Endothelial cell (in vitro differentiated cells): ENCODE measurements around the gene COL4A4. TPM values are rescaled to one million over a fixed set of nuclear protein-coding genes. Genes with fewer than 3 reads are reported as not detected.
"Not testable (repeated sequence)": the region's sequence is repeated elsewhere in the genome, so short reads cannot be mapped to it uniquely, and the experiment has no call there.

ENCODE experiments used
- DNase-seq: peaks from one replicate; pipeline ENCODE4 v3.0.0; 2021; ENCODE audit warnings: low spot score
- H3K27ac Mint-ChIP-seq: one replicate; pipeline ENCODE4 v1.8.0; 2021; ENCODE audit warnings: mixed read lengths, inconsistent platforms; ENCODE audit not compliant: unreplicated experiment
- H3K27me3 Mint-ChIP-seq: one replicate; pipeline ENCODE4 v1.8.0; 2021; ENCODE audit warnings: mild to moderate bottlenecking, moderate library complexity, mixed read lengths, inconsistent platforms; ENCODE audit not compliant: unreplicated experiment
- H3K36me3 Mint-ChIP-seq: one replicate; pipeline ENCODE4 v1.8.0; 2021; ENCODE audit warnings: mild to moderate bottlenecking, low read depth, mixed read lengths, inconsistent platforms; ENCODE audit not compliant: unreplicated experiment
- H3K4me1 Mint-ChIP-seq: one replicate; pipeline ENCODE4 v1.8.0; 2021; ENCODE audit warnings: mild to moderate bottlenecking, mixed read lengths, inconsistent platforms; ENCODE audit not compliant: unreplicated experiment
- H3K4me3 Mint-ChIP-seq: one replicate; pipeline ENCODE4 v1.8.0; 2021; ENCODE audit warnings: mild to moderate bottlenecking, mixed read lengths, inconsistent platforms; ENCODE audit not compliant: unreplicated experiment
- H3K9me3 Mint-ChIP-seq: one replicate; pipeline ENCODE4 v1.8.0; 2021; ENCODE audit warnings: mixed read lengths, inconsistent platforms; ENCODE audit not compliant: unreplicated experiment
- CTCF ChIP-seq: fragments of 200-600 bp; sonication (generic); IDR thresholded peaks from one replicate; pipeline ENCODE4 v1.5.0; 2021; ENCODE audit warnings: antibody characterized with exemption; ENCODE audit not compliant: unreplicated experiment
- total RNA-seq: library from RNA; stranded (reverse); fragmentation: NEBNext Ultra II Directional; extraction: Animal tissue kit (Norgen Biotek cat#: 25700); gene quantifications from one replicate; pipeline ENCODE4 v1.2.1, GENCODE V29; 2021; ENCODE audit not compliant: unreplicated experiment

Gene COL4A4
- total RNA-seq, 1 donor from 2014 or later, result 0.15 TPM

- TF ChIP-seq CTCF, result no peak
- Mint-ChIP-seq H3K27ac (no peak overlapping the region), H3K9me3 (no peaks in the 10 kb centered on the region), H3K27me3 (no peaks in the 10 kb centered on the region), H3K36me3 (no peaks in the 10 kb centered on the region), H3K4me1 (peaks cover 2% of the 10 kb centered on the region), H3K4me3 (no peak overlapping the region)
- no peak for DNase-seq
Observed at GRCh38 chr2:227097495-227098161, 66.4 kb downstream of the COL4A4 start.

GRCh38 chr2:227095346-227095745 is 68.7 kb downstream of the COL4A4 start:
- Mint-ChIP-seq H3K9me3 (no peaks in the 10 kb centered on the region), H3K4me3 (no peak overlapping the region), H3K4me1 (peaks cover 2% of the 10 kb centered on the region), H3K27ac (no peak overlapping the region), H3K36me3 (no peaks in the 10 kb centered on the region), H3K27me3 (no peaks in the 10 kb centered on the region)
- no peak for TF ChIP-seq CTCF
- DNase-seq, result peak; percentile 9

GRCh38 chr2:227082286-227082685 is 81.7 kb downstream of the COL4A4 start:
- Mint-ChIP-seq H3K4me3 (no peak overlapping the region), H3K9me3 (no peaks in the 10 kb centered on the region), H3K4me1 (no peaks in the 10 kb centered on the region), H3K27ac (no peak overlapping the region), H3K36me3 (no peaks in the 10 kb centered on the region), H3K27me3 (peaks cover 2% of the 10 kb centered on the region)
- TF ChIP-seq CTCF, result no peak
- DNase-seq, result no peak

GRCh38 chr2:227079726-227080125 is 84.3 kb downstream of the COL4A4 start:
- no peak for TF ChIP-seq CTCF
- H3K27ac Mint-ChIP-seq, result no peak overlapping the region
- H3K4me1 Mint-ChIP-seq, result no peaks in the 10 kb centered on the region
- no peak for DNase-seq
- no peak overlapping the region for H3K4me3 Mint-ChIP-seq
- H3K36me3 Mint-ChIP-seq, result no peaks in the 10 kb centered on the region
- H3K9me3 Mint-ChIP-seq, result no peaks in the 10 kb centered on the region
- H3K27me3 Mint-ChIP-seq, result peaks cover 2% of the 10 kb centered on the region

GRCh38 chr2:227065065-227065464 is 98.9 kb downstream of the COL4A4 start:
- H3K9me3 Mint-ChIP-seq, H3K36me3 Mint-ChIP-seq, H3K27ac Mint-ChIP-seq, H3K4me3 Mint-ChIP-seq, H3K27me3 Mint-ChIP-seq, DNase-seq, H3K4me1 Mint-ChIP-seq: not testable (repeated sequence)
